Suprapubic skin (tissue), 3 donors: ENCODE data around the gene MPC2.

Experiments
- POLR2A ChIP-seq, 2 donors: fragments of 450-650 bp; IDR thresholded peaks; one replicate each; pipeline ENCODE4 v1.6.1; 2017; ENCODE audit warnings: antibody characterized with exemption in 2 of 2, mild to moderate bottlenecking in 2 of 2, moderate library complexity in 2 of 2
- TF ChIP-seq, protein P1 (sequence below), 2 donors: fragments of 200-600 bp in 1 of 2; fragments of 450-650 bp in 1 of 2; sonication (generic) in 1 of 2; IDR thresholded peaks; one replicate each; pipeline ENCODE4 v1.5.1; 2016 to 2019; ENCODE audit warnings: antibody characterized with exemption in 2 of 2, mild to moderate bottlenecking in 1 of 2, moderate library complexity in 1 of 2

DNA sequence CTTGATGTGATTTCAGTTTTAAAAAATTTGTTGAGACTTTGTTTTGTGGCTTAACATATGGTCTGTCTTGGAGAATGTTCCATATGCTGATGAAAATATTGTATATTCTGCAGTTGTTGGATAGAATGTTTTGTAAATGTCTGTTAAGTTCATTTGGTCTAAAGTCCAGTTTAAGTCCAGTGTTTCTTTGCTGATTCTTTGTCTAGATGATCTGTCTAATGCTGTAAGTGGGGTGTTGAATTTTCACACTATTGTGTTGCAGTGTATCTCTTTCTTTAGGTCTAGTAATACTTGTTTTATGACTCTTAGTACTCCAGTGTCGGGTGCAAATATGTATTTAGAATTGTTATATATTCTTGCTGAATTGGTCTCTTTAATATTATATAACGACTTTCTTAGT, 10.9 kb upstream of the MPC2 start:
- TF ChIP-seq, protein P1, sequence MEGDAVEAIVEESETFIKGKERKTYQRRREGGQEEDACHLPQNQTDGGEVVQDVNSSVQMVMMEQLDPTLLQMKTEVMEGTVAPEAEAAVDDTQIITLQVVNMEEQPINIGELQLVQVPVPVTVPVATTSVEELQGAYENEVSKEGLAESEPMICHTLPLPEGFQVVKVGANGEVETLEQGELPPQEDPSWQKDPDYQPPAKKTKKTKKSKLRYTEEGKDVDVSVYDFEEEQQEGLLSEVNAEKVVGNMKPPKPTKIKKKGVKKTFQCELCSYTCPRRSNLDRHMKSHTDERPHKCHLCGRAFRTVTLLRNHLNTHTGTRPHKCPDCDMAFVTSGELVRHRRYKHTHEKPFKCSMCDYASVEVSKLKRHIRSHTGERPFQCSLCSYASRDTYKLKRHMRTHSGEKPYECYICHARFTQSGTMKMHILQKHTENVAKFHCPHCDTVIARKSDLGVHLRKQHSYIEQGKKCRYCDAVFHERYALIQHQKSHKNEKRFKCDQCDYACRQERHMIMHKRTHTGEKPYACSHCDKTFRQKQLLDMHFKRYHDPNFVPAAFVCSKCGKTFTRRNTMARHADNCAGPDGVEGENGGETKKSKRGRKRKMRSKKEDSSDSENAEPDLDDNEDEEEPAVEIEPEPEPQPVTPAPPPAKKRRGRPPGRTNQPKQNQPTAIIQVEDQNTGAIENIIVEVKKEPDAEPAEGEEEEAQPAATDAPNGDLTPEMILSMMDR (IDR thresholded peaks at IDR 0.05): no peak
- TF ChIP-seq POLR2A (IDR thresholded peaks at IDR 0.05): no peak
